Gastroesophageal sphincter (tissue), 3 donors: Measurements from ENCODE around the gene ZCCHC24.

Source experiments
- EP300 ChIP-seq: sonication (generic); formaldehyde crosslinking; IDR thresholded peaks from one replicate; pipeline ENCODE4 v1.6.1; 2017; ENCODE audit warnings: antibody characterized with exemption, mild to moderate bottlenecking
- POLR2AphosphoS5 ChIP-seq: sonication (generic); formaldehyde crosslinking; IDR thresholded peaks from one replicate; pipeline ENCODE4 v1.6.1; 2017; ENCODE audit warnings: antibody characterized with exemption
- TF ChIP-seq, protein P1 (sequence below), 4 experiments: fragments of 200-600 bp in 2 of 4; fragments of 450-650 bp in 2 of 4; sonication (generic) in 1 of 4; IDR thresholded peaks; one replicate each; pipeline ENCODE4 v1.5.1; 2017 to 2019; ENCODE audit warnings: antibody characterized with exemption in 4 of 4, mild to moderate bottlenecking in 2 of 4, moderate library complexity in 2 of 4

DNA sequence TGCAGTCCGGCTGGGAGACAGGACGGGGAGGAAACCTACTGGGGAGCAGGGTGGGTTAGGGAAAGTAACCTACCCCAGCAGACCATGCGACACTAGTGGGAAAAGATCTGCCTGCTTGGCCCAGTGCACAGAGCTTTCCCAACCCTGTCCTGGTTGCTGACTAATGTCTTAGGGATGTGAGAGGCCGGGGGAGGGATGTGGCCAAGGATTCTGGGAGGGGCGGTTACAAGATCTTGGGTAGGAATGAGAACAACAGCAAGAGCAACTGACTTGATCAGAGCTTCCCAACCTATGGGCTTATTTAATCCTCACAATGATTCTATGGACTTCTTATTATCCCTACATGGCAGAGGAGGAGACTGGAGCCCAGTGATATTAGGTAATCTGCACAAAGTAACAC lies 42.9 kb upstream of the ZCCHC24 start:
- TF ChIP-seq, protein P1, sequence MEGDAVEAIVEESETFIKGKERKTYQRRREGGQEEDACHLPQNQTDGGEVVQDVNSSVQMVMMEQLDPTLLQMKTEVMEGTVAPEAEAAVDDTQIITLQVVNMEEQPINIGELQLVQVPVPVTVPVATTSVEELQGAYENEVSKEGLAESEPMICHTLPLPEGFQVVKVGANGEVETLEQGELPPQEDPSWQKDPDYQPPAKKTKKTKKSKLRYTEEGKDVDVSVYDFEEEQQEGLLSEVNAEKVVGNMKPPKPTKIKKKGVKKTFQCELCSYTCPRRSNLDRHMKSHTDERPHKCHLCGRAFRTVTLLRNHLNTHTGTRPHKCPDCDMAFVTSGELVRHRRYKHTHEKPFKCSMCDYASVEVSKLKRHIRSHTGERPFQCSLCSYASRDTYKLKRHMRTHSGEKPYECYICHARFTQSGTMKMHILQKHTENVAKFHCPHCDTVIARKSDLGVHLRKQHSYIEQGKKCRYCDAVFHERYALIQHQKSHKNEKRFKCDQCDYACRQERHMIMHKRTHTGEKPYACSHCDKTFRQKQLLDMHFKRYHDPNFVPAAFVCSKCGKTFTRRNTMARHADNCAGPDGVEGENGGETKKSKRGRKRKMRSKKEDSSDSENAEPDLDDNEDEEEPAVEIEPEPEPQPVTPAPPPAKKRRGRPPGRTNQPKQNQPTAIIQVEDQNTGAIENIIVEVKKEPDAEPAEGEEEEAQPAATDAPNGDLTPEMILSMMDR (IDR thresholded peaks at IDR 0.05): no peak
- TF ChIP-seq EP300: no peak
- TF ChIP-seq POLR2AphosphoS5: peak; percentile 69
